Endothelial cell of umbilical vein (primary cell): ENCODE measurements around the gene SLFN12L. TPM values are rescaled to one million over a fixed set of nuclear protein-coding genes. Genes with fewer than 3 reads are reported as not detected.

Source experiments
- BruUV-seq: library from RNA; stranded (reverse); fragments of 400-500 nt; replicated peaks from 2 replicates; lab custom pipeline; 2021; lab: Mats Ljungman, UMichigan
- CTCF ChIA-PET: fragments of 300-600, 350-600 bp; sonication (Branson Sonifier 250); formaldehyde crosslinking; loops from one replicate; lab custom pipeline; 2021; ENCODE audit warnings: antibody characterized with exemption, inconsistent platforms; lab: Charles Lee
- POLR2A ChIA-PET: fragments of 300-600, 350-600 bp; sonication (Branson Sonifier 250); formaldehyde crosslinking; loops from one replicate; lab custom pipeline; 2021; ENCODE audit warnings: antibody characterized with exemption, inconsistent platforms; lab: Charles Lee
- DNase-seq: peaks from one replicate; pipeline ENCODE4 v3.0.0-alpha.2; 2011; ENCODE audit warnings: low read depth, low spot score
- FAIRE-seq: peaks from 2 replicates; lab custom pipeline; 2011; peaks lifted over from hg19 to GRCh38; lab: Jason Lieb, UNC
- H2AFZ ChIP-seq: 2 replicates; pipeline ENCODE4 v1.6.0; 2012; ENCODE audit warnings: low read depth, low read length, control low read depth, inconsistent platforms
- H3K27ac ChIP-seq: 2 replicates; pipeline ENCODE4 v1.5.1; 2011; ENCODE audit warnings: low read depth, mild to moderate bottlenecking, control low read depth, low read length, moderate library complexity; ENCODE audit not compliant: insufficient read depth
- H3K27me3 ChIP-seq, 2 experiments: 2 replicates each; pipeline versions ENCODE4 v1.6.0 to v1.6.1; 2011; ENCODE audit warnings: low read length in 2 of 2, mixed read lengths in 1 of 2; ENCODE audit not compliant: control insufficient read depth in 2 of 2, insufficient read depth in 2 of 2
- H3K36me3 ChIP-seq, 2 experiments: 2 replicates in 1 of 2; 3 replicates in 1 of 2; pipeline ENCODE4 v1.5.1; 2011; ENCODE audit warnings: low read length in 2 of 2, mild to moderate bottlenecking in 1 of 2, moderate library complexity in 1 of 2; ENCODE audit not compliant: control insufficient read depth in 2 of 2, insufficient read depth in 2 of 2; ENCODE audit errors: extremely low read depth in 1 of 2
- H3K4me1 ChIP-seq: 3 replicates; pipeline ENCODE4 v1.5.1; 2011; ENCODE audit warnings: mild to moderate bottlenecking, low read length; ENCODE audit not compliant: control insufficient read depth, insufficient read depth; ENCODE audit errors: extremely low read depth
- H3K4me2 ChIP-seq: 2 replicates; pipeline ENCODE4 v1.6.1; 2011; ENCODE audit warnings: low read length, control low read depth, mixed read lengths; ENCODE audit not compliant: insufficient read depth
- H3K4me3 ChIP-seq, 3 experiments: fragments of 200-600 bp in 1 of 3; sonication (generic), shearing (Covaris generic) in 1 of 3; replicated peaks in 1 of 3; 2 replicates each; pipeline ENCODE4 v1.5.1; 2011 to 2016; ENCODE audit warnings: control low read depth in 3 of 3, low read length in 3 of 3, mild to moderate bottlenecking in 2 of 3, inconsistent platforms in 1 of 3, low read depth in 1 of 3, moderate library complexity in 1 of 3; ENCODE audit not compliant: insufficient read depth in 1 of 3
- H3K79me2 ChIP-seq: 2 replicates; pipeline ENCODE4 v1.6.0; 2012; ENCODE audit warnings: low read length, inconsistent platforms; ENCODE audit not compliant: control insufficient read depth, insufficient read depth
- H3K9ac ChIP-seq: replicated peaks from 2 replicates; pipeline ENCODE3; 2011; ENCODE audit warnings: low read length, control low read depth; ENCODE audit not compliant: insufficient read depth; ENCODE audit errors: extremely low read depth
- H3K9me1 ChIP-seq: replicated peaks from 3 replicates; pipeline ENCODE4 v1.6.0; 2011; ENCODE audit warnings: mild to moderate bottlenecking, low read length; ENCODE audit not compliant: control insufficient read depth, insufficient read depth; ENCODE audit errors: extremely low read depth
- H3K9me3 ChIP-seq: replicated peaks from 2 replicates; pipeline ENCODE4 v1.5.1; 2012; ENCODE audit warnings: low read length, inconsistent platforms; ENCODE audit not compliant: control insufficient read depth, insufficient read depth
- H4K20me1 ChIP-seq: replicated peaks from 2 replicates; pipeline ENCODE3; 2011; ENCODE audit warnings: mild to moderate bottlenecking, low read length; ENCODE audit not compliant: control insufficient read depth, insufficient read depth; ENCODE audit errors: extremely low read depth
- CTCF ChIP-seq, 2 donors: IDR thresholded peaks; 1 replicate in 1 of 2; 2 replicates in 1 of 2; pipeline ENCODE4 v1.5.1; 2011; ENCODE audit warnings: low read length in 2 of 2, mild to moderate bottlenecking in 2 of 2, moderate library complexity in 2 of 2, control low read depth in 1 of 2, inconsistent platforms in 1 of 2, low read depth in 1 of 2; ENCODE audit not compliant: insufficient read depth in 1 of 2; ENCODE audit errors: extremely low read depth in 1 of 2
- EZH2 ChIP-seq: IDR thresholded peaks from 2 replicates; pipeline ENCODE4 v1.6.1; 2012; ENCODE audit warnings: borderline replicate concordance, low read depth, mild to moderate bottlenecking, moderate library complexity, low read length, inconsistent platforms; ENCODE audit not compliant: severe bottlenecking
- FOS ChIP-seq: IDR thresholded peaks from 2 replicates; pipeline ENCODE4 v1.6.1; 2011; ENCODE audit warnings: mild to moderate bottlenecking, low read length, moderate library complexity, borderline replicate concordance; ENCODE audit not compliant: insufficient read depth
- GATA2 ChIP-seq: IDR thresholded peaks from 2 replicates; pipeline ENCODE4 v1.7.0; 2011; ENCODE audit warnings: low read depth, mild to moderate bottlenecking, moderate library complexity, mixed read lengths, low read length; ENCODE audit not compliant: insufficient read length, insufficient read depth
- JUN ChIP-seq: IDR thresholded peaks from 2 replicates; pipeline ENCODE4 v1.6.1; 2011; ENCODE audit warnings: borderline replicate concordance, low read depth; ENCODE audit not compliant: insufficient read length, insufficient read depth
- MAX ChIP-seq: IDR thresholded peaks from 2 replicates; pipeline ENCODE4 v1.6.1; 2011; ENCODE audit not compliant: insufficient read depth, insufficient read length
- MYC ChIP-seq: IDR thresholded peaks from one replicate; pipeline ENCODE4 v1.6.1; 2011; ENCODE audit warnings: mild to moderate bottlenecking, low read depth, low read length
- POLR2A ChIP-seq: IDR thresholded peaks from 2 replicates; pipeline ENCODE4 v1.6.1; 2012; ENCODE audit warnings: low read depth, mild to moderate bottlenecking, control low read depth, low read length
- POLR2AphosphoS5 ChIP-seq: IDR thresholded peaks from 2 replicates; pipeline ENCODE4 v1.6.1; 2012; ENCODE audit warnings: low read depth, mild to moderate bottlenecking, control low read depth, low read length, moderate library complexity; ENCODE audit not compliant: insufficient read depth
- dilution Hi-C: fragments of 300-500 bp; cut with MboI; formaldehyde crosslinking; loops from one replicate; pipeline ENCODE4 v1.15.0; 2019; ENCODE audit warnings: low sequenced_read_pairs; ENCODE audit not compliant: extremely low pct_ligation_motif_present
- intact Hi-C: fragments of 100-400 bp; cut with micrococcal nuclease; formaldehyde crosslinking; loops from one replicate; pipeline ENCODE4 v1.10.0; 2022
- polyA plus RNA-seq, 4 experiments: library from polyadenylated mRNA; depleted of rRNA in 3 of 4; stranded (reverse) in 3 of 4; unstranded in 1 of 4; fragments of >200 nt; gene quantifications; 2 replicates each; pipeline versions ENCODE4 v1.2.1 to v1.2.3, GENCODE V29; 2011 to 2012; ENCODE audit warnings: missing spikeins in 1 of 4
- total RNA-seq: library from RNA; stranded (reverse); gene quantifications from 2 replicates; pipeline ENCODE4 v1.2.3, GENCODE V29; 2021

Gene SLFN12L
- total and polyA plus RNA-seq, 2 donors (not counting 3 experiments of a cell fraction or from before 2014, with no cell fraction given) = not detected

GRCh38 chr17:35554668-35555067 lies 17.2 kb upstream of the SLFN12L start:
- no peak overlapping the region for H3K27ac ChIP-seq
- ChIA-PET POLR2A (no interaction called here), CTCF (interaction anchor here (0.6 to 2.7 kb wide), 6 partner anchors 10 to 193 kb away, joined by 3 to 35 read pairs (median 10); no protein-coding TSS in a partner anchor)
- no peaks in the 10 kb centered on the region for H3K79me2 ChIP-seq
- no peak overlapping the region for H3K4me2 ChIP-seq
- no peak for DNase-seq
- FAIRE-seq = no peak
- H3K9me1 ChIP-seq = no peaks in the 10 kb centered on the region
- H3K27me3 ChIP-seq = peaks cover 26 to 38% of the 10 kb centered on the region in 2 experiments
- dilution Hi-C loops (no loop called here), intact Hi-C loops (loop anchor here (1.0 kb wide), 1 partner anchor 193 kb away; no protein-coding TSS in a partner anchor)
- no peaks in the 10 kb centered on the region for H3K4me1 ChIP-seq
- no peaks in the 10 kb centered on the region for H3K9me3 ChIP-seq
- no peak for TF ChIP-seq MAX
- TF ChIP-seq POLR2AphosphoS5 = no peak
- no peak overlapping the region for H3K4me3 ChIP-seq
- no peak overlapping the region for H2AFZ ChIP-seq
- no peaks in the 10 kb centered on the region for H3K36me3 ChIP-seq
- no peak overlapping the region for H3K9ac ChIP-seq
- no peaks in the 10 kb centered on the region for H4K20me1 ChIP-seq
- BruUV-seq = no TSS peak

- no TSS peak for BruUV-seq
- Histone ChIP-seq H3K4me2 (no peak overlapping the region), H3K36me3 (no peaks in the 10 kb centered on the region), H3K27ac (no peak overlapping the region), H2AFZ (no peak overlapping the region), H3K9me1 (no peaks in the 10 kb centered on the region), H3K79me2 (no peaks in the 10 kb centered on the region), H3K4me1 (no peaks in the 10 kb centered on the region), H3K9me3 (no peaks in the 10 kb centered on the region), H3K4me3 (no peak overlapping the region), H3K27me3 (peaks cover 35 to 37% of the 10 kb centered on the region in 2 experiments), H4K20me1 (no peaks in the 10 kb centered on the region), H3K9ac (no peak overlapping the region)
- ChIA-PET POLR2A (no interaction called here), CTCF (interaction anchor here (2.6 kb wide), 1 partner anchor 14 kb away, joined by 16 read pairs; no protein-coding TSS in a partner anchor)
- dilution Hi-C loops (no loop called here), intact Hi-C loops (no loop called here)
- DNase-seq = no peak
- FAIRE-seq = no peak
- TF ChIP-seq EZH2 (no peak), MYC (no peak), GATA2 (no peak), POLR2AphosphoS5 (no peak), JUN (no peak), MAX (no peak), FOS (no peak), CTCF (IDR thresholded peaks at IDR 0.05; ENCODE audit: extremely low read depth in 1 of 2, insufficient read depth in 1 of 2, low read depth in 1 of 2, low read length in 2 of 2) (no peak), POLR2A (no peak)
These were observed 15.8 kb upstream of the SLFN12L start for GRCh38 chr17:35553310-35553709.
